Measurements from ENCODE around the gene RHOT1.
"Not testable (repeated sequence)": the region's sequence is repeated elsewhere in the genome, so short reads cannot be mapped to it uniquely, and the experiment has no call there.

RHOT1 gene

GRCh38 chr17:32114536-32114935 is 27.8 kb upstream of the RHOT1 start:
- H3K9me3 Mint-ChIP-seq = no peaks in the 10 kb centered on the region
- peaks cover 23% of the 10 kb centered on the region for H3K4me1 Mint-ChIP-seq
- H3K4me3 Mint-ChIP-seq = no peak overlapping the region
- H3K27me3 Mint-ChIP-seq (ENCODE audit: low read depth) = peaks cover 4% of the 10 kb centered on the region
- H3K36me3 Mint-ChIP-seq (ENCODE audit: low read depth) = no peaks in the 10 kb centered on the region
- peak overlapping the region; percentile 2 to 26 (median 5) for H3K27ac Mint-ChIP-seq
- TF ChIP-seq CTCF (IDR thresholded peaks at IDR 0.05; ENCODE audit: unreplicated experiment in 3 of 3) = no peak

GRCh38 chr17:32115546-32115945 is 26.8 kb upstream of the RHOT1 start:
- H3K4me3 Mint-ChIP-seq = not testable (repeated sequence)

GRCh38 chr17:32116937-32117336 is 25.4 kb upstream of the RHOT1 start:
- no peaks in the 10 kb centered on the region for H3K36me3 Mint-ChIP-seq (ENCODE audit: low read depth)
- peaks cover 7% of the 10 kb centered on the region for H3K27me3 Mint-ChIP-seq (ENCODE audit: low read depth)
- H3K9me3 Mint-ChIP-seq = no peaks in the 10 kb centered on the region
- H3K4me3 Mint-ChIP-seq = no peak overlapping the region
- peaks cover 9% of the 10 kb centered on the region for H3K4me1 Mint-ChIP-seq
- no peak overlapping the region for H3K27ac Mint-ChIP-seq
- no peak for TF ChIP-seq CTCF (IDR thresholded peaks at IDR 0.05; ENCODE audit: unreplicated experiment in 3 of 3)

More at GRCh38 chr17:32115546-32115945, 26.8 kb upstream of the RHOT1 start:
- H3K9me3 Mint-ChIP-seq; H3K36me3 Mint-ChIP-seq (ENCODE audit: low read depth); H3K27ac Mint-ChIP-seq; H3K27me3 Mint-ChIP-seq (ENCODE audit: low read depth): not testable (repeated sequence)
- peaks cover 23% of the 10 kb centered on the region for H3K4me1 Mint-ChIP-seq

- Mint-ChIP-seq H3K27ac (no peak overlapping the region), H3K4me1 (peaks cover 5% of the 10 kb centered on the region), H3K4me3 (no peak overlapping the region), H3K9me3 (no peaks in the 10 kb centered on the region), H3K27me3 (ENCODE audit: low read depth) (peaks cover 7% of the 10 kb centered on the region), H3K36me3 (ENCODE audit: low read depth) (no peaks in the 10 kb centered on the region)
- no peak for TF ChIP-seq CTCF (IDR thresholded peaks at IDR 0.05; ENCODE audit: unreplicated experiment in 3 of 3)
Measured at GRCh38 chr17:32117399-32117798, 24.9 kb upstream of the RHOT1 start.

GRCh38 chr17:32118088-32118487 is 24.2 kb upstream of the RHOT1 start:
- not testable (repeated sequence) for H3K36me3 Mint-ChIP-seq (ENCODE audit: low read depth); H3K27me3 Mint-ChIP-seq (ENCODE audit: low read depth); H3K27ac Mint-ChIP-seq; H3K4me3 Mint-ChIP-seq; H3K4me1 Mint-ChIP-seq; H3K9me3 Mint-ChIP-seq

GRCh38 chr17:32118835-32119234 is 23.5 kb upstream of the RHOT1 start:
- H3K27ac Mint-ChIP-seq = no peak overlapping the region
- no peak overlapping the region for H3K4me3 Mint-ChIP-seq
- no peak for TF ChIP-seq CTCF (IDR thresholded peaks at IDR 0.05; ENCODE audit: unreplicated experiment in 3 of 3)
- H3K36me3 Mint-ChIP-seq (ENCODE audit: low read depth) = no peaks in the 10 kb centered on the region
- H3K9me3 Mint-ChIP-seq = no peaks in the 10 kb centered on the region
- H3K4me1 Mint-ChIP-seq = peaks cover 11% of the 10 kb centered on the region
- H3K27me3 Mint-ChIP-seq (ENCODE audit: low read depth) = peaks cover 7% of the 10 kb centered on the region

- H3K27ac Mint-ChIP-seq = no peak overlapping the region
Measured at GRCh38 chr17:32120141-32120540, 22.2 kb upstream of the RHOT1 start.

More at GRCh38 chr17:32120141-32120540, 22.2 kb upstream of the RHOT1 start:
- TF ChIP-seq CTCF (IDR thresholded peaks at IDR 0.05; ENCODE audit: unreplicated experiment in 3 of 3) = no peak
- H3K36me3 Mint-ChIP-seq (ENCODE audit: low read depth) = no peaks in the 10 kb centered on the region
- peaks cover 6% of the 10 kb centered on the region for H3K4me1 Mint-ChIP-seq
- H3K4me3 Mint-ChIP-seq = no peak overlapping the region
- H3K27me3 Mint-ChIP-seq (ENCODE audit: low read depth) = peaks cover 7% of the 10 kb centered on the region
- H3K9me3 Mint-ChIP-seq = no peaks in the 10 kb centered on the region

All from nephron (organoid).